Neuron (in vitro differentiated cells): ENCODE measurements around the gene C19orf81.
"Not testable (repeated sequence)": the region's sequence is repeated elsewhere in the genome, so short reads cannot be mapped to it uniquely, and the experiment has no call there.

Source experiments
- H2AFZ ChIP-seq: one replicate; pipeline ENCODE4 v1.6.1; 2013; ENCODE audit warnings: low read depth, mild to moderate bottlenecking, inconsistent platforms, low read length, moderate library complexity
- H3K27me3 ChIP-seq: one replicate; pipeline ENCODE4 v1.6.1; 2013; ENCODE audit warnings: low read length; ENCODE audit not compliant: insufficient read depth
- H3K36me3 ChIP-seq: one replicate; pipeline ENCODE4 v1.6.1; 2013; ENCODE audit warnings: low read length; ENCODE audit not compliant: insufficient read depth
- H3K4me1 ChIP-seq: one replicate; pipeline ENCODE4 v1.6.1; 2013; ENCODE audit warnings: low read length; ENCODE audit not compliant: insufficient read depth
- H3K4me3 ChIP-seq: 2 replicates; pipeline ENCODE4 v1.5.1; 2013; ENCODE audit warnings: mild to moderate bottlenecking, low read length, moderate library complexity
- H3K9me3 ChIP-seq: one replicate; pipeline ENCODE4 v1.6.1; 2013; ENCODE audit warnings: low read length

C19orf81 gene

GRCh38 chr19:50619184-50619583, 30.1 kb upstream of the C19orf81 start:
- not testable (repeated sequence) for H3K4me3 ChIP-seq, H3K27me3 ChIP-seq, H2AFZ ChIP-seq, H3K4me1 ChIP-seq, H3K36me3 ChIP-seq, H3K9me3 ChIP-seq

- not testable (repeated sequence) for H3K4me3 ChIP-seq, H3K36me3 ChIP-seq, H2AFZ ChIP-seq, H3K9me3 ChIP-seq, H3K27me3 ChIP-seq, H3K4me1 ChIP-seq
Measured at GRCh38 chr19:50620394-50620906, 28.8 kb upstream of the C19orf81 start.

DNA sequence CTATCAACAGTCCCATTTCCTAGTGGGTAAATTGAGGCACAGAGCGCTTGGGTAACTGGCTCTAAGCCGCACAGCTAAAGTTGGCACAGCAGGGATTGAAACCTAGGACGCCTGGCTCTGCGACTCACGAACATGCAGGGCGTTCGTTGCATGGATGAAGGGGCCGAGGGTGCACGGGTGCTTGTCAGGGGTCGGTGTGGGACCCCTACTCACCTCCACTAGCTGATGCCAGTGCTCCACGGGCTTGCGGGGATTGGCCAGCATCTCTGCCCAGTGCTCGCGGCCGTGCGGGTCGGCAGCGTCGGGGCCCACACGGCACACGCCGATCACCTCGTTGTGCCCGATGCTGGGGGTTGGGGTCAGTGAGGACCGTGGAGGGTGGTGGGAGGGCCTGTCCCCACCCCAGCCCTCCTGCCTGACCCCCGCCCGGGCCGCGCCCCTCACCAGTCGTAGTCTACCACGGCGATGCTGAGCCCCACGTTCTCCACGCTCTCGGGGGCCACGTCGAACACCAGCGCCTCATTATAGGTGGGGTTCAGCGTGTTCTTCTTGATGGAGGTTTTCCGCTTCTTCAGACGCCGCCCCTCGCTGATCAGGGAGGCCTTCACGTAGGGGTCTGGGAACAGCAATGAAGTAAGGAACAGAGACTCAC, 24.2 kb upstream of the C19orf81 start:
- H3K9me3 ChIP-seq = no peaks in the 10 kb centered on the region
- no peak overlapping the region for H2AFZ ChIP-seq
- H3K36me3 ChIP-seq = no peaks in the 10 kb centered on the region
- H3K4me1 ChIP-seq = no peaks in the 10 kb centered on the region
- H3K4me3 ChIP-seq = no peak overlapping the region
- H3K27me3 ChIP-seq = peaks cover 4% of the 10 kb centered on the region

- no peaks in the 10 kb centered on the region for H3K36me3 ChIP-seq
- no peak overlapping the region for H2AFZ ChIP-seq
- H3K9me3 ChIP-seq = no peaks in the 10 kb centered on the region
- H3K4me1 ChIP-seq = no peaks in the 10 kb centered on the region
- H3K4me3 ChIP-seq = no peak overlapping the region
- peaks cover 6% of the 10 kb centered on the region for H3K27me3 ChIP-seq
Measured at GRCh38 chr19:50626011-50626410, 23.2 kb upstream of the C19orf81 start.

- Histone ChIP-seq H3K27me3 (peaks cover 6% of the 10 kb centered on the region), H3K36me3 (no peaks in the 10 kb centered on the region), H2AFZ (no peak overlapping the region), H3K4me1 (no peaks in the 10 kb centered on the region), H3K4me3 (no peak overlapping the region), H3K9me3 (no peaks in the 10 kb centered on the region)
Measured at GRCh38 chr19:50626795-50627194, 22.4 kb upstream of the C19orf81 start.

DNA sequence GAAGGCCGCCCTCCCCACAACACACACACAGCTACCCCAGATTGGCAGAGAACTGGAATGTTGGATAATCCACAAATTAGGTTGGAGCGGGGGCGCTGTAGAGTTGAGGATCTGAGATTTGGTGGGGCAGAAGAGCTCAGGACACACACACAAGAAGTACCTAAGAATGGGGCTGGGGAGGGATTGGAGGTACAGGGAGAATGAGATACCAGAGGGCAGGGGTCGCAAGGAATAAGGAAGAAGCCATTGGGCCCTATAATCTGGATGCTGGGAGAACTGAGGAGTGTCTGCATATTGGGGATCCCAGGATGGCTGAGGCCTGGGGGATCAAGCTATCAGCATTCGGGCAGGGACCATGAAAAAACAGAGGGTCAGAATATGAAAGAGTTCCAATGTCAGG, 21.1 kb upstream of the C19orf81 start:
- Histone ChIP-seq H3K4me3 (no peak overlapping the region), H3K27me3 (peaks cover 6% of the 10 kb centered on the region), H3K4me1 (no peaks in the 10 kb centered on the region), H3K9me3 (no peaks in the 10 kb centered on the region), H3K36me3 (no peaks in the 10 kb centered on the region), H2AFZ (no peak overlapping the region)

DNA sequence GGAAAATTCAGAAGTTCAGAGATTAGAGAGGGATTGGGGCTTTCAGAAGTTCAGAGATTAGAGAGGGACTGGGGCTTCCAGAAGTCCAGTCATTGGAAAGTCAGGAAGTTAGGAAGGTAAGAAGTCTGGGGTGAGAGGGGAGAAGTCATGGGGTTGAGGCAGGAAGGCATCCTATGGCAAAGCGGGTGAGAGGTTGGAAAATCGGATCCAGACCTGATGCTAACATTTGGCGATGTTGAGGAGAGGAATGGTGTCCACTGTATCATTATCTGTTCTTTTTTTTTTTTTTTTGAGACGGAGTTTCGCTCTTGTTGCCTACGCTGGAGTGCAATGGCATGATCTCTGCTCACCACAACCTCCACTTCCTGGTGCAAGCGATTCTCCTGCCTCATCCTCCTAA, 20.7 kb upstream of the C19orf81 start:
- H3K36me3 ChIP-seq = no peaks in the 10 kb centered on the region
- H3K9me3 ChIP-seq = no peaks in the 10 kb centered on the region
- H3K4me3 ChIP-seq = no peak overlapping the region
- H3K4me1 ChIP-seq = no peaks in the 10 kb centered on the region
- H3K27me3 ChIP-seq = peaks cover 6% of the 10 kb centered on the region
- H2AFZ ChIP-seq = no peak overlapping the region

DNA sequence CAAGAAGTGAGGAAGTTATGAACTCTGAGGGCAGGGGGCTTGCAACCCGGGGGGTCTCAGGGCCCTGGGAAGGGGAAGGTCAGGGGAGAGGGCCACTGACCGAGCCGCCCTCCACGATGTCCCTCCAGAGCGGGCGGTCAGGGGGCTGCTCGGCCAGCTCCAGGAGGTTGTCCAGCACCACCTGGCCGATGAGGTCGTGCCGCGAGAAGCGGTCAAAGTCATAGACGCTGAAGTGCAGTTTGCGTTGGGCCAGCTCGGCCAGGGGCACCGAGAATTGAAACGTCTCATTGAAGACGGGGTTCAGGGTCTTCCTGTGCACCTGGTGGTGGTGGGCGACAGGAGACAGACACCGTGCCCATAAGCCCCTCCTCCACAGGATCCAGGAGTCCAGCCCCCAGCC, 20.1 kb upstream of the C19orf81 start:
- Histone ChIP-seq H3K36me3 (no peaks in the 10 kb centered on the region), H3K4me3 (no peak overlapping the region), H3K27me3 (peaks cover 6% of the 10 kb centered on the region), H3K4me1 (no peaks in the 10 kb centered on the region), H3K9me3 (peaks cover 2% of the 10 kb centered on the region), H2AFZ (no peak overlapping the region)

DNA sequence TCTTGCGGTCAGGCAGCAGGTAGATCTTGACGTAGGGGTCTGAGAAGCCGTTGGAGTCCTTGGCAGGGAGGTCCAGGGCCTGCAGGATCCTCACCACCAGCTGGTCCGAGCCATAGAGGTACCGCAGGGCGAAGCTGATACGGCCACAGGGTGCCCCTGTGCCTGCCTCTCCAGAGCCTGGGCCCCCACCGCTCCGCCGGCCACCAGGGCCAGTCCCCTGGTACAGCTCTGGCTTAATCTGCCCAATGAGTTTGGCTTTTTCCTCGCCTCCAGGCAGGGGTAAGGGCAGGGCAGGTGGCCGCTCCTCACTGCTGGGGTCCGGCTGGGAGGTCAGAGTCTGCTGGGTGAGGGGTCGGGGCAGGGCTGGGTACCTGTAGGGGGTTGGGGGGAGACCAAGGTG, 19.4 kb upstream of the C19orf81 start:
- no peaks in the 10 kb centered on the region for H3K36me3 ChIP-seq
- no peak overlapping the region for H2AFZ ChIP-seq
- no peak overlapping the region for H3K4me3 ChIP-seq
- peaks cover 6% of the 10 kb centered on the region for H3K27me3 ChIP-seq
- peaks cover 2% of the 10 kb centered on the region for H3K9me3 ChIP-seq
- no peaks in the 10 kb centered on the region for H3K4me1 ChIP-seq

- Histone ChIP-seq H3K9me3 (peaks cover 2% of the 10 kb centered on the region), H2AFZ (no peak overlapping the region), H3K27me3 (peaks cover 17% of the 10 kb centered on the region), H3K4me3 (no peak overlapping the region), H3K36me3 (no peaks in the 10 kb centered on the region), H3K4me1 (no peaks in the 10 kb centered on the region)
Measured at GRCh38 chr19:50632151-50632835, 17.0 kb upstream of the C19orf81 start.

GRCh38 chr19:50633359-50633758, 15.9 kb upstream of the C19orf81 start:
- Histone ChIP-seq H3K4me3 (no peak overlapping the region), H3K36me3 (no peaks in the 10 kb centered on the region), H3K9me3 (peaks cover 2% of the 10 kb centered on the region), H3K27me3 (peaks cover 23% of the 10 kb centered on the region), H2AFZ (no peak overlapping the region), H3K4me1 (no peaks in the 10 kb centered on the region)

GRCh38 chr19:50633973-50634372, 15.3 kb upstream of the C19orf81 start:
- peaks cover 2% of the 10 kb centered on the region for H3K9me3 ChIP-seq
- H3K4me3 ChIP-seq = no peak overlapping the region
- H3K27me3 ChIP-seq = peaks cover 28% of the 10 kb centered on the region
- no peak overlapping the region for H2AFZ ChIP-seq
- H3K36me3 ChIP-seq = no peaks in the 10 kb centered on the region
- H3K4me1 ChIP-seq = peaks cover 2% of the 10 kb centered on the region

GRCh38 chr19:50636317-50637085, 12.7 kb upstream of the C19orf81 start:
- H3K4me3 ChIP-seq = no peak overlapping the region

More at GRCh38 chr19:50636317-50637085, 12.7 kb upstream of the C19orf81 start:
- Histone ChIP-seq H3K9me3 (peaks cover 2% of the 10 kb centered on the region), H3K27me3 (peaks cover 25% of the 10 kb centered on the region), H2AFZ (no peak overlapping the region), H3K4me1 (peaks cover 4% of the 10 kb centered on the region), H3K36me3 (no peaks in the 10 kb centered on the region)
